PFSK-1 (cell line): ENCODE measurements around the gene PCCA.

Source experiments
- FOXP2 ChIP-seq: optimal IDR thresholded peaks from 2 replicates; pipeline ENCODE3; 2011; ENCODE audit warnings: borderline replicate concordance, control low read depth, inconsistent platforms; ENCODE audit not compliant: insufficient read depth; ENCODE audit errors: extremely low read length, extremely low read depth
- POLR2AphosphoS5 ChIP-seq: IDR thresholded peaks from 2 replicates; pipeline ENCODE4 v1.6.1; 2012; ENCODE audit warnings: low read depth, mild to moderate bottlenecking, control low read depth, low read length, moderate library complexity
- REST ChIP-seq, 2 experiments: IDR thresholded peaks; 2 replicates each; pipeline versions ENCODE4 v1.6.1 to v1.8.0; 2011 to 2012; ENCODE audit warnings: low read depth in 2 of 2, low read length in 2 of 2, control low read depth in 1 of 2, inconsistent platforms in 1 of 2, mild to moderate bottlenecking in 1 of 2, moderate library complexity in 1 of 2; ENCODE audit not compliant: insufficient read depth in 1 of 2
- SIN3A ChIP-seq: IDR thresholded peaks from 2 replicates; pipeline ENCODE4 v1.6.1; 2012; ENCODE audit warnings: mild to moderate bottlenecking, low read length, moderate library complexity, borderline replicate concordance; ENCODE audit not compliant: insufficient read depth
- TAF1 ChIP-seq: IDR thresholded peaks from 2 replicates; pipeline ENCODE4 v1.6.1; 2012; ENCODE audit warnings: low read length, control low read depth, borderline replicate concordance; ENCODE audit not compliant: insufficient read depth

The PCCA gene

GRCh38 chr13:100523981-100524386, 435.1 kb downstream of the PCCA start:
- TF ChIP-seq TAF1 (no peak), REST (IDR thresholded peaks at IDR 0.05; ENCODE audit: insufficient read depth in 1 of 2, low read depth in 2 of 2, low read length in 2 of 2) (no peak), POLR2AphosphoS5 (no peak), SIN3A (no peak), FOXP2 (no peak)

GRCh38 chr13:100525453-100526317, 436.8 kb downstream of the PCCA start:
- TF ChIP-seq FOXP2 (no peak), REST (IDR thresholded peaks at IDR 0.05; ENCODE audit: insufficient read depth in 1 of 2, low read depth in 2 of 2, low read length in 2 of 2) (no peak), SIN3A (no peak), TAF1 (no peak), POLR2AphosphoS5 (no peak)

- no peak for TF ChIP-seq SIN3A
- no peak for TF ChIP-seq FOXP2
- TF ChIP-seq REST (IDR thresholded peaks at IDR 0.05; ENCODE audit: insufficient read depth in 1 of 2, low read depth in 2 of 2, low read length in 2 of 2) = no peak
- no peak for TF ChIP-seq TAF1
- TF ChIP-seq POLR2AphosphoS5 = no peak
Measured at GRCh38 chr13:100526318-100527000, 437.6 kb downstream of the PCCA start.

- TF ChIP-seq POLR2AphosphoS5 (no peak), FOXP2 (no peak), SIN3A (no peak), TAF1 (no peak), REST (IDR thresholded peaks at IDR 0.05; ENCODE audit: insufficient read depth in 1 of 2, low read depth in 2 of 2, low read length in 2 of 2) (no peak)
Measured at GRCh38 chr13:100527644-100528043, 438.8 kb downstream of the PCCA start.

GRCh38 chr13:100528353-100528752, 439.5 kb downstream of the PCCA start:
- TF ChIP-seq SIN3A (no peak), FOXP2 (no peak), TAF1 (no peak), REST (IDR thresholded peaks at IDR 0.05; ENCODE audit: insufficient read depth in 1 of 2, low read depth in 2 of 2, low read length in 2 of 2) (no peak), POLR2AphosphoS5 (no peak)
